IMR-90 (cell line): ENCODE data around the gene GNB1L. TPM values are rescaled to one million over a fixed set of nuclear protein-coding genes. Genes with fewer than 3 reads are reported as not detected.

Source experiments
- ATAC-seq: fragments of 200-7000 bp; cut with Tn5 transposase; 2 replicates; pipeline ENCODE4 v1.9.1; 2020; ENCODE audit warnings: low read depth, mild to moderate bottlenecking, moderate library complexity
- BruUV-seq: library from RNA; stranded (reverse); fragments of 400-500 nt; replicated peaks from 2 replicates; lab custom pipeline; 2021; lab: Mats Ljungman, UMichigan
- CTCF ChIA-PET: fragments of 300-600 bp; formaldehyde crosslinking; extraction: SDS; loops from one replicate; lab custom pipeline; 2021; ENCODE audit warnings: antibody characterized with exemption; lab: Yijun Ruan, JAX
- POLR2A ChIA-PET: fragments of 300-600 bp; sonication (Branson Sonifier 250); formaldehyde crosslinking; loops from one replicate; lab custom pipeline; 2022; ENCODE audit warnings: antibody characterized with exemption; ENCODE audit not compliant: unreplicated experiment; lab: Charles Lee
- DNase-seq: peaks from one replicate; pipeline ENCODE4 v3.0.0; 2013
- H2AFZ ChIP-seq: replicated peaks from 2 replicates; pipeline ENCODE3; 2013; ENCODE audit warnings: low read length, mild to moderate bottlenecking; ENCODE audit not compliant: poor library complexity
- H2AK5ac ChIP-seq: 2 replicates; pipeline ENCODE4 v1.6.1; 2013; ENCODE audit warnings: low read depth, low read length, inconsistent platforms
- H2AK9ac ChIP-seq: replicated peaks from 2 replicates; pipeline ENCODE3; 2013; ENCODE audit warnings: mild to moderate bottlenecking, low read depth, low read length, moderate library complexity; ENCODE audit not compliant: poor library complexity
- H2BK120ac ChIP-seq: 2 replicates; pipeline ENCODE4 v1.6.1; 2013; ENCODE audit warnings: low read depth, low read length, inconsistent platforms
- H2BK15ac ChIP-seq: 3 replicates; pipeline ENCODE4 v1.6.1; 2013; ENCODE audit warnings: low read depth, low read length, inconsistent platforms
- H2BK20ac ChIP-seq: 2 replicates; pipeline ENCODE4 v1.6.1; 2013; ENCODE audit warnings: low read depth, mild to moderate bottlenecking, inconsistent platforms, low read length, moderate library complexity
- H2BK5ac ChIP-seq: 2 replicates; pipeline ENCODE4 v1.6.1; 2013; ENCODE audit warnings: mild to moderate bottlenecking, low read depth, low read length, inconsistent platforms; ENCODE audit not compliant: poor library complexity, severe bottlenecking
- H3K14ac ChIP-seq: replicated peaks from 2 replicates; pipeline ENCODE4 v1.6.1; 2013; ENCODE audit warnings: low read depth, low read length, inconsistent platforms
- H3K18ac ChIP-seq: 2 replicates; pipeline ENCODE4 v1.6.1; 2013; ENCODE audit warnings: low read depth, low read length, control low read depth
- H3K23ac ChIP-seq: 2 replicates; pipeline ENCODE4 v1.6.1; 2013; ENCODE audit warnings: low read depth, low read length, inconsistent platforms
- H3K27ac ChIP-seq: 2 replicates; pipeline ENCODE4 v1.5.1; 2013; ENCODE audit warnings: mild to moderate bottlenecking, control low read depth, low read length; ENCODE audit not compliant: insufficient read depth
- H3K27me3 ChIP-seq: 2 replicates; pipeline ENCODE4 v1.6.1; 2013; ENCODE audit warnings: low read length; ENCODE audit not compliant: control insufficient read depth, insufficient read depth
- H3K36me3 ChIP-seq: 2 replicates; pipeline ENCODE4 v1.6.1; 2013; ENCODE audit warnings: low read length, mixed read lengths; ENCODE audit not compliant: control insufficient read depth, insufficient read depth
- H3K4ac ChIP-seq: 2 replicates; pipeline ENCODE4 v1.6.1; 2013; ENCODE audit warnings: low read depth, low read length, inconsistent platforms
- H3K4me1 ChIP-seq: 2 replicates; pipeline ENCODE4 v1.6.1; 2013; ENCODE audit warnings: low read length, mixed read lengths; ENCODE audit not compliant: control insufficient read depth, insufficient read depth
- H3K4me2 ChIP-seq: 2 replicates; pipeline ENCODE4 v1.6.1; 2013; ENCODE audit warnings: low read depth, mild to moderate bottlenecking, control low read depth, low read length, moderate library complexity
- H3K4me3 ChIP-seq: 2 replicates; pipeline ENCODE4 v1.5.1; 2013; ENCODE audit warnings: low read depth, mild to moderate bottlenecking, control low read depth, low read length, moderate library complexity; ENCODE audit not compliant: insufficient read depth
- H3K56ac ChIP-seq: 2 replicates; pipeline ENCODE4 v1.6.1; 2013; ENCODE audit warnings: low read length, inconsistent platforms; ENCODE audit not compliant: insufficient read depth; ENCODE audit errors: extremely low read depth
- H3K79me1 ChIP-seq, 2 experiments: 2 replicates each; pipeline ENCODE4 v1.6.1; 2013; ENCODE audit warnings: low read length in 2 of 2, inconsistent platforms in 1 of 2, low read depth in 1 of 2
- H3K9ac ChIP-seq: 2 replicates; pipeline ENCODE4 v1.6.1; 2013; ENCODE audit warnings: low read depth, low read length, control low read depth
- H3K9me1 ChIP-seq: 2 replicates; pipeline ENCODE4 v1.6.1; 2013; ENCODE audit warnings: low read length, inconsistent platforms; ENCODE audit not compliant: insufficient read depth
- H3K9me3 ChIP-seq: 2 replicates; pipeline ENCODE4 v1.6.1; 2013; ENCODE audit warnings: low read length; ENCODE audit not compliant: control insufficient read depth, insufficient read depth
- H4K20me1 ChIP-seq: 2 replicates; pipeline ENCODE4 v1.6.1; 2013; ENCODE audit warnings: low read length, inconsistent platforms; ENCODE audit not compliant: insufficient read depth
- H4K5ac ChIP-seq: 2 replicates; pipeline ENCODE4 v1.6.1; 2013; ENCODE audit warnings: mild to moderate bottlenecking, low read depth, low read length, control low read depth
- H4K8ac ChIP-seq, 2 experiments: 2 replicates each; pipeline ENCODE4 v1.6.1; 2013; ENCODE audit warnings: low read depth in 2 of 2, low read length in 2 of 2, control low read depth in 1 of 2, inconsistent platforms in 1 of 2
- H4K91ac ChIP-seq: 2 replicates; pipeline ENCODE4 v1.6.1; 2013; ENCODE audit warnings: low read depth, low read length, inconsistent platforms; ENCODE audit not compliant: insufficient read depth
- BHLHE40 ChIP-seq: fragments of 150-350 bp; IDR thresholded peaks from 2 replicates; pipeline ENCODE4 v1.6.1; 2016; ENCODE audit warnings: mild to moderate bottlenecking, low read depth, low read length
- CEBPB ChIP-seq: IDR thresholded peaks from 2 replicates; pipeline ENCODE4 v1.6.1; 2012; ENCODE audit warnings: low read depth, low read length, improper control_type of control experiment
- CHD1 ChIP-seq: IDR thresholded peaks from 2 replicates; pipeline ENCODE4 v1.6.1; 2012; ENCODE audit warnings: low read depth, low read length, improper control_type of control experiment
- FOS ChIP-seq: fragments of 150-350 bp; IDR thresholded peaks from 2 replicates; pipeline ENCODE4 v1.6.1; 2016; ENCODE audit warnings: low read depth, low read length
- MAFK ChIP-seq: IDR thresholded peaks from 2 replicates; pipeline ENCODE4 v1.6.1; 2012; ENCODE audit warnings: low read depth, low read length, improper control_type of control experiment
- MAZ ChIP-seq: IDR thresholded peaks from 2 replicates; pipeline ENCODE4 v1.6.1; 2012; ENCODE audit warnings: low read depth, mild to moderate bottlenecking, low read length, improper control_type of control experiment, moderate library complexity, borderline replicate concordance
- MXI1 ChIP-seq: IDR thresholded peaks from 2 replicates; pipeline ENCODE4 v1.6.1; 2012; ENCODE audit warnings: low read depth, mild to moderate bottlenecking, low read length, moderate library complexity, borderline replicate concordance
- NFE2L2 ChIP-seq: fragments of 150-350 bp; IDR thresholded peaks from 2 replicates; pipeline ENCODE4 v1.6.1; 2016; ENCODE audit warnings: low read depth, mild to moderate bottlenecking, low read length
- POLR2A ChIP-seq: IDR thresholded peaks from 2 replicates; pipeline ENCODE4 v1.6.1; 2012; ENCODE audit warnings: mild to moderate bottlenecking, low read depth, low read length
- RAD21 ChIP-seq: IDR thresholded peaks from 2 replicates; pipeline ENCODE4 v1.6.1; 2012; ENCODE audit warnings: low read length, improper control_type of control experiment
- RCOR1 ChIP-seq: IDR thresholded peaks from 2 replicates; pipeline ENCODE4 v1.6.1; 2012; ENCODE audit warnings: mild to moderate bottlenecking, low read length, improper control_type of control experiment; ENCODE audit not compliant: insufficient replicate concordance
- RFX5 ChIP-seq: IDR thresholded peaks from 2 replicates; pipeline ENCODE4 v1.8.0; 2012; ENCODE audit warnings: low read depth, mild to moderate bottlenecking, low read length, moderate library complexity
- SMC3 ChIP-seq: fragments of 150-350 bp; IDR thresholded peaks from 2 replicates; pipeline ENCODE4 v1.6.1; 2016; ENCODE audit warnings: low read depth, mild to moderate bottlenecking, antibody characterized with exemption, low read length, moderate library complexity
- WGBS, 2 experiments: methylation state at CpG; one replicate each; pipeline versions ENCODE4 v1.1.5 to v1.1.7; 2013; ENCODE audit warnings: missing lambda C conversion rate in 2 of 2; ENCODE audit not compliant: insufficient read length in 1 of 2; ENCODE audit errors: extremely low coverage in 2 of 2; 5-methylcytosine and 5-hydroxymethylcytosine counted together
- dilution Hi-C: fragments of 300-500 bp; cut with HindIII; formaldehyde crosslinking; loops from one replicate; pipeline ENCODE4 v1.14.3; 2018; ENCODE audit warnings: low sequenced_read_pairs; ENCODE audit not compliant: unreplicated experiment
- in situ Hi-C: fragments of 300-500 bp; cut with MboI; formaldehyde crosslinking; loops from 3 replicates; pipeline ENCODE4 v1.14.3; 2019; ENCODE audit warnings: low sequenced_read_pairs, inconsistent platforms, mixed read lengths
- intact Hi-C: fragments of 100-400 bp; cut with micrococcal nuclease; formaldehyde crosslinking; loops from 2 replicates; pipeline ENCODE4 v1.10.0; 2022
- polyA plus RNA-seq, 3 experiments: library from polyadenylated mRNA; depleted of rRNA; stranded (reverse); fragments of >200 nt; gene quantifications; 2 replicates each; pipeline ENCODE4 v1.2.3, GENCODE V29; 2012; ENCODE audit warnings: low replicate concordance in 1 of 3
- total RNA-seq: library from RNA; depleted of rRNA; stranded (reverse); fragments of >200 nt; gene quantifications from 2 replicates; pipeline ENCODE4 v1.2.3, GENCODE V29; 2012
- TF ChIP-seq, protein P1 (sequence below): fragments of 150-350 bp; IDR thresholded peaks from 2 replicates; pipeline ENCODE4 v1.6.1; 2016; ENCODE audit warnings: low read depth, mild to moderate bottlenecking, low read length, moderate library complexity, borderline replicate concordance
- TF ChIP-seq, protein P2 (sequence below): fragments of 150-350 bp; IDR thresholded peaks from 2 replicates; pipeline ENCODE4 v1.6.1; 2017; ENCODE audit warnings: mild to moderate bottlenecking, antibody characterized with exemption, low read length, low read depth
- TF ChIP-seq, protein P3 (sequence below): conservative IDR thresholded peaks from 2 replicates; pipeline ENCODE4 v1.5.1; 2012; ENCODE audit warnings: mild to moderate bottlenecking, low read depth, low read length, improper control_type of control experiment

The GNB1L gene
- total and polyA plus RNA-seq, 2 of the 4 experiments (the other 2 are of a cell fraction) = 2.5 to 4.4 TPM

DNA sequence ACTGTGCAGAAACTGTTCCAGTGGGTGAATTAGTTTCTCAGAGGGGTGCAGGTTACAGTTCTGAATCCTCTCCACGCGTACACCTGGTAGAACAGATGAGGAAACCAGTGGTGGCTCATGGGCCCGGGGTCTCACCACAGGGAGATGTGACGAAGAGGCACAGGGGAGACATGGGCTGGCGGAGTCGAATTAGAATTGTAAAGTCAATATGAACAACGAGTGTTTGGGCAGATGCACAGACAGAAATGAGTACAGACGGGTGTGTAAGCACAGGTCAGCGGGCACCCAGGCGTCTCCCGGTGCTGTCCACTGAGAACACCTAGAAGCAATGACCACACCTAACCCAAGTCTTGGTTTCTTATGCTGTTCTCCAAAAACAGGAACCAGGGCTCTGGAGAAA lies 41.8 kb downstream of the GNB1L start:
- no peak overlapping the region for H2BK15ac ChIP-seq
- no peak overlapping the region for H2BK5ac ChIP-seq
- H4K20me1 ChIP-seq = 0 out of 2 replicates have a peak, but pooled peaks cover 5% of the 10 kb centered on the region
- DNase-seq = no peak
- no peaks in the 10 kb centered on the region for H3K9me3 ChIP-seq
- peaks cover 9% of the 10 kb centered on the region for H3K4me1 ChIP-seq
- H3K4ac ChIP-seq = no peak overlapping the region
- H3K27me3 ChIP-seq = no peaks in the 10 kb centered on the region
- no peaks in the 10 kb centered on the region for H3K36me3 ChIP-seq
- intact Hi-C loops = no loop called here
- ATAC-seq = no peak
- H3K4me2 ChIP-seq = no peak overlapping the region
- H2BK120ac ChIP-seq = no peak overlapping the region
- TF ChIP-seq RCOR1 = no peak
- no peak for TF ChIP-seq RAD21
- TF ChIP-seq RFX5 = no peak
- no peak for TF ChIP-seq BHLHE40
- TF ChIP-seq, protein P1, sequence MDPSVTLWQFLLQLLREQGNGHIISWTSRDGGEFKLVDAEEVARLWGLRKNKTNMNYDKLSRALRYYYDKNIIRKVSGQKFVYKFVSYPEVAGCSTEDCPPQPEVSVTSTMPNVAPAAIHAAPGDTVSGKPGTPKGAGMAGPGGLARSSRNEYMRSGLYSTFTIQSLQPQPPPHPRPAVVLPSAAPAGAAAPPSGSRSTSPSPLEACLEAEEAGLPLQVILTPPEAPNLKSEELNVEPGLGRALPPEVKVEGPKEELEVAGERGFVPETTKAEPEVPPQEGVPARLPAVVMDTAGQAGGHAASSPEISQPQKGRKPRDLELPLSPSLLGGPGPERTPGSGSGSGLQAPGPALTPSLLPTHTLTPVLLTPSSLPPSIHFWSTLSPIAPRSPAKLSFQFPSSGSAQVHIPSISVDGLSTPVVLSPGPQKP = no peak
- no peak for TF ChIP-seq POLR2A
- no peak for TF ChIP-seq FOS
- TF ChIP-seq, protein P2, sequence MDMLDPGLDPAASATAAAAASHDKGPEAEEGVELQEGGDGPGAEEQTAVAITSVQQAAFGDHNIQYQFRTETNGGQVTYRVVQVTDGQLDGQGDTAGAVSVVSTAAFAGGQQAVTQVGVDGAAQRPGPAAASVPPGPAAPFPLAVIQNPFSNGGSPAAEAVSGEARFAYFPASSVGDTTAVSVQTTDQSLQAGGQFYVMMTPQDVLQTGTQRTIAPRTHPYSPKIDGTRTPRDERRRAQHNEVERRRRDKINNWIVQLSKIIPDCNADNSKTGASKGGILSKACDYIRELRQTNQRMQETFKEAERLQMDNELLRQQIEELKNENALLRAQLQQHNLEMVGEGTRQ = no peak
- TF ChIP-seq NFE2L2 = no peak
- no peak for TF ChIP-seq CEBPB
- no peak for TF ChIP-seq MXI1
- no peak for TF ChIP-seq MAFK
- TF ChIP-seq CHD1 = no peak
- TF ChIP-seq SMC3 = no peak
- TF ChIP-seq, protein P3, sequence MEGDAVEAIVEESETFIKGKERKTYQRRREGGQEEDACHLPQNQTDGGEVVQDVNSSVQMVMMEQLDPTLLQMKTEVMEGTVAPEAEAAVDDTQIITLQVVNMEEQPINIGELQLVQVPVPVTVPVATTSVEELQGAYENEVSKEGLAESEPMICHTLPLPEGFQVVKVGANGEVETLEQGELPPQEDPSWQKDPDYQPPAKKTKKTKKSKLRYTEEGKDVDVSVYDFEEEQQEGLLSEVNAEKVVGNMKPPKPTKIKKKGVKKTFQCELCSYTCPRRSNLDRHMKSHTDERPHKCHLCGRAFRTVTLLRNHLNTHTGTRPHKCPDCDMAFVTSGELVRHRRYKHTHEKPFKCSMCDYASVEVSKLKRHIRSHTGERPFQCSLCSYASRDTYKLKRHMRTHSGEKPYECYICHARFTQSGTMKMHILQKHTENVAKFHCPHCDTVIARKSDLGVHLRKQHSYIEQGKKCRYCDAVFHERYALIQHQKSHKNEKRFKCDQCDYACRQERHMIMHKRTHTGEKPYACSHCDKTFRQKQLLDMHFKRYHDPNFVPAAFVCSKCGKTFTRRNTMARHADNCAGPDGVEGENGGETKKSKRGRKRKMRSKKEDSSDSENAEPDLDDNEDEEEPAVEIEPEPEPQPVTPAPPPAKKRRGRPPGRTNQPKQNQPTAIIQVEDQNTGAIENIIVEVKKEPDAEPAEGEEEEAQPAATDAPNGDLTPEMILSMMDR = no peak
- no peak for TF ChIP-seq MAZ
- no peaks in the 10 kb centered on the region for H3K79me1 ChIP-seq
- H3K18ac ChIP-seq = no peak overlapping the region
- ChIA-PET POLR2A (no interaction called here), CTCF (no interaction called here)
- no peak overlapping the region for H3K9ac ChIP-seq
- no peak overlapping the region for H3K4me3 ChIP-seq
- no peak overlapping the region for H4K91ac ChIP-seq
- no peak overlapping the region for H2AK9ac ChIP-seq
- H2BK20ac ChIP-seq = no peak overlapping the region
- no peak overlapping the region for H2AK5ac ChIP-seq
- no peak overlapping the region for H3K23ac ChIP-seq
- H3K14ac ChIP-seq = no peak overlapping the region
- no peak overlapping the region for H2AFZ ChIP-seq
- WGBS, 2 experiments = 93% methylated on average over 8 of the region's 11 CpGs; no CpG with 5 or more reads in 1 of the 2 experiments
- no peak overlapping the region for H4K5ac ChIP-seq
- in situ Hi-C loops = no loop called here
- H3K27ac ChIP-seq = no peak overlapping the region
- peaks cover 7% of the 10 kb centered on the region; the same call in 1 of the 2 replicates for H3K9me1 ChIP-seq
- no peak overlapping the region for H4K8ac ChIP-seq
- dilution Hi-C loops = no loop called here
- H3K56ac ChIP-seq = no peak overlapping the region
- BruUV-seq = no TSS peak
